Measurements from ENCODE around the gene SAA2. TPM values are rescaled to one million over a fixed set of nuclear protein-coding genes. Genes with fewer than 3 reads are reported as not detected.
"Not testable (repeated sequence)": the region's sequence is repeated elsewhere in the genome, so short reads cannot be mapped to it uniquely, and the experiment has no call there.

The SAA2 gene
- total and polyA plus RNA-seq, 2 experiments from 2014 or later = 27.4 to 111 TPM

DNA sequence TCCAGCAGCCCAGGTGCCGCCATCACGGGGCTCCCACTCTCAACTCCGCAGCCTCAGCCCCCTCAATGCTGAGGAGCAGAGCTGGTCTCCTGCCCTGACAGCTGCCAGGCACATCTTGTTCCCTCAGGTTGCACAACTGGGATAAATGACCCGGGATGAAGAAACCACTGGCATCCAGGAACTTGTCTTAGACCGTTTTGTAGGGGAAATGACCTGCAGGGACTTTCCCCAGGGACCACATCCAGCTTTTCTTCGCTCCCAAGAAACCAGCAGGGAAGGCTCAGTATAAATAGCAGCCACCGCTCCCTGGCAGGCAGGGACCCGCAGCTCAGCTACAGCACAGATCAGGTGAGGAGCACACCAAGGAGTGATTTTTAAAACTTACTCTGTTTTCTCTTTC, 17.5 kb upstream of the SAA2 start, which contains the start of gene SAA1:
SAA1 (plus strand) TSS at position 316 of the 400 bp plus-strand sequence. CDS start 624 bp downstream, outside the sequence.
- WGBS (ENCODE audit: low lambda C conversion rate, missing lambda C conversion rate) = 74% methylated on average over 8 of the region's 8 CpGs

DNA sequence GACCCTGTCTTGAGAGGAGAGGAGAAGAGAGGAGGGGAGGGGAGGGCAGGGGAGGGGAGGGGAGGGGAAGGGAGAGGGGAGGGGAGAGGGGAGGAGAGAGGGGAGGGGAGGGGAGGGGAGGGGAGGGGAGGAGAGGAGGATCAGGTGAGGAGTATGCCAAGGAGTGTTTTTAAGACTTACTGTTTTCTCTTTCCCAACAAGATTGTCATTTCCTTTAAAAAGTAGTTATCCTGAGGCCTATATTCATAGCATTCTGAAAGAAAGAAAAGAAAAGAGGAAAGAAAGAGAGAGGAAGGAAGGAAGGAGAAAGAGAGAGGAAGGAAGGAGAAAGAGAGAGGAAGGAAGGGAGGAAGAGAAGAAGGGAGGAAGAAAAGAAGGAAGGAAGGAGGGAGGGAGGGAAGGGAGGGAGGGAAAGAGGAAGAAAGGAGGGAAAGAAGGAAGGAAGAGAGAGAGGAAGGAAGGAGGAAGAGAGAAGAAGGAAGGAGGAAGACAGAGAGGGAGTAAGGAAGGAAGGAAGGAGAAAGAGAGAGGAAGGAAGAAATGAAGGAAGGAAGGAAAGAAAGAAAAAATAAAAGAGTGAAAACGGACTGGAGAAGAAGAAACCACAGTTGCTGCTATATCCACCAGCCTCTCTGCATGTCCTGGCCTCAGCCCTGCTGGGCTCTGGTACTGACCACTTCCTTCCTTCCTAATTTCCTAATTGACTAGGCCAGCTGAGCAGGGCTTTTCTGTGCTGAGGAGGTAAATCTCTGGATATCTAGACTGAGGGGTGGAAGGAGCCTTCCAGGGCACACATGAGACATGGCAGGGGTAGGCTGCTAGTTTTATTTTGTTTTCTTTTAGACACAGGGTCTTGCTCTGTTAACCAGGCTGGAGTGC, 16.4 kb upstream of the SAA2 start:
- Histone ChIP-seq H3K27me3 (no peaks in the 10 kb centered on the region), H3K79me2 (no peaks in the 10 kb centered on the region)
- TF ChIP-seq EZH2 (IDR thresholded peaks at IDR 0.05; ENCODE audit: borderline replicate concordance) = no peak
- TF ChIP-seq, protein P1, sequence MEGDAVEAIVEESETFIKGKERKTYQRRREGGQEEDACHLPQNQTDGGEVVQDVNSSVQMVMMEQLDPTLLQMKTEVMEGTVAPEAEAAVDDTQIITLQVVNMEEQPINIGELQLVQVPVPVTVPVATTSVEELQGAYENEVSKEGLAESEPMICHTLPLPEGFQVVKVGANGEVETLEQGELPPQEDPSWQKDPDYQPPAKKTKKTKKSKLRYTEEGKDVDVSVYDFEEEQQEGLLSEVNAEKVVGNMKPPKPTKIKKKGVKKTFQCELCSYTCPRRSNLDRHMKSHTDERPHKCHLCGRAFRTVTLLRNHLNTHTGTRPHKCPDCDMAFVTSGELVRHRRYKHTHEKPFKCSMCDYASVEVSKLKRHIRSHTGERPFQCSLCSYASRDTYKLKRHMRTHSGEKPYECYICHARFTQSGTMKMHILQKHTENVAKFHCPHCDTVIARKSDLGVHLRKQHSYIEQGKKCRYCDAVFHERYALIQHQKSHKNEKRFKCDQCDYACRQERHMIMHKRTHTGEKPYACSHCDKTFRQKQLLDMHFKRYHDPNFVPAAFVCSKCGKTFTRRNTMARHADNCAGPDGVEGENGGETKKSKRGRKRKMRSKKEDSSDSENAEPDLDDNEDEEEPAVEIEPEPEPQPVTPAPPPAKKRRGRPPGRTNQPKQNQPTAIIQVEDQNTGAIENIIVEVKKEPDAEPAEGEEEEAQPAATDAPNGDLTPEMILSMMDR (IDR thresholded peaks at IDR 0.05; ENCODE audit: poor library complexity) = no peak
- no peak for TF ChIP-seq EZH2phosphoT487 (IDR thresholded peaks at IDR 0.05; ENCODE audit: low read depth, severe bottlenecking, unreplicated experiment)

More for the DNA sequence above, 17.5 kb upstream of the SAA2 start, which contains the start of gene SAA1:
- no peaks in the 10 kb centered on the region for H3K4me1 ChIP-seq (ENCODE audit: insufficient read depth)
- H3K4me2 ChIP-seq = no peak within 1 kb of the TSS
- H3K9me2 ChIP-seq (replicated peaks; ENCODE audit: insufficient read depth) = no peaks in the 10 kb centered on the region
- DNase-seq (ENCODE audit: low spot score) = peak; percentile 15
- no peaks in the 10 kb centered on the region for H3K36me3 ChIP-seq (replicated peaks; ENCODE audit: insufficient read depth, low read depth)
- TF ChIP-seq, protein P1 (IDR thresholded peaks at IDR 0.05; ENCODE audit: poor library complexity) = no peak
- TF ChIP-seq EZH2 (IDR thresholded peaks at IDR 0.05; ENCODE audit: borderline replicate concordance) (no peak), EZH2phosphoT487 (IDR thresholded peaks at IDR 0.05; ENCODE audit: low read depth, severe bottlenecking, unreplicated experiment) (no peak)
- H3K9me3 ChIP-seq (ENCODE audit: low read depth) = no peaks in the 10 kb centered on the region
- peak within 1 kb of the TSS; percentile 6 for H3K27ac ChIP-seq
- no peaks in the 10 kb centered on the region for H4K20me1 ChIP-seq (ENCODE audit: insufficient read depth, poor library complexity, severe bottlenecking)
- H3K79me2 ChIP-seq = no peaks in the 10 kb centered on the region
- H3K4me3 ChIP-seq = no peak within 1 kb of the TSS
- no peak within 1 kb of the TSS for H2AFZ ChIP-seq
- H3K27me3 ChIP-seq = no peaks in the 10 kb centered on the region

DNA sequence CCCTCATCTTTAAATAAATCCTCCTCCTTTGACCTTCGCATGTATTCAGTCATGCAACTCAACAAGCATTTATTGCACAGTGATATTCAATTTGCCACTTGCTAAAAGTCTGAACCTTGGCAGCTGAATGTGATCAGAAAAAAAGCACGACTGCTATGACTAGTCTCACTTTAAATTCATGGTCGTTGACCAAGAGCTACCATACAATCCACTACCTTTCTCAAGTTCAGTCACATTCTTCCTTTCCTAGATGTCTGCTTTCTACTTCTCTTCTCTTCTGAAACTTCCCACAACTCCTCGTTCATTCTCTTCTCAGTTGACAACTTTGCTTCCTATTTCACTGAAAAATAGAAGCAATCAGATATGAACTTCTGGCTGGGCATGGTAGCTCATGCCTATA, 15.6 kb upstream of the SAA2 start:
- H2AFZ ChIP-seq = no peak overlapping the region
- 86% methylated on average over 4 of the region's 4 CpGs for WGBS (ENCODE audit: low lambda C conversion rate, missing lambda C conversion rate)
- no peaks in the 10 kb centered on the region for H3K9me3 ChIP-seq (ENCODE audit: low read depth)
- TF ChIP-seq EZH2 (IDR thresholded peaks at IDR 0.05; ENCODE audit: borderline replicate concordance) (no peak), EZH2phosphoT487 (IDR thresholded peaks at IDR 0.05; ENCODE audit: low read depth, severe bottlenecking, unreplicated experiment) (no peak)
- TF ChIP-seq, protein P1 (IDR thresholded peaks at IDR 0.05; ENCODE audit: poor library complexity) = no peak
- no peak overlapping the region for H3K27ac ChIP-seq
- H3K4me2 ChIP-seq = no peak overlapping the region
- no peaks in the 10 kb centered on the region for H3K79me2 ChIP-seq
- no peak overlapping the region for H3K4me3 ChIP-seq
- H3K27me3 ChIP-seq = no peaks in the 10 kb centered on the region
- H3K9me2 ChIP-seq (replicated peaks; ENCODE audit: insufficient read depth) = no peaks in the 10 kb centered on the region
- no peaks in the 10 kb centered on the region for H4K20me1 ChIP-seq (ENCODE audit: insufficient read depth, poor library complexity, severe bottlenecking)
- no peaks in the 10 kb centered on the region for H3K4me1 ChIP-seq (ENCODE audit: insufficient read depth)
- no peaks in the 10 kb centered on the region for H3K36me3 ChIP-seq (replicated peaks; ENCODE audit: insufficient read depth, low read depth)
- no peak for DNase-seq (ENCODE audit: low spot score)

More for the DNA sequence above, 16.4 kb upstream of the SAA2 start:
- Histone ChIP-seq H3K4me3 (no peak overlapping the region), H3K9me2 (replicated peaks; ENCODE audit: insufficient read depth) (no peaks in the 10 kb centered on the region), H4K20me1 (ENCODE audit: insufficient read depth, poor library complexity, severe bottlenecking) (no peaks in the 10 kb centered on the region), H3K9me3 (ENCODE audit: low read depth) (no peaks in the 10 kb centered on the region), H2AFZ (no peak overlapping the region), H3K4me1 (ENCODE audit: insufficient read depth) (no peaks in the 10 kb centered on the region), H3K4me2 (no peak overlapping the region), H3K27ac (peak overlapping the region; percentile 6), H3K36me3 (replicated peaks; ENCODE audit: insufficient read depth, low read depth) (no peaks in the 10 kb centered on the region)
- DNase-seq (ENCODE audit: low spot score) = no peak
- 90% methylated on average over 1 of the region's 1 CpG for WGBS (ENCODE audit: low lambda C conversion rate, missing lambda C conversion rate)

DNA sequence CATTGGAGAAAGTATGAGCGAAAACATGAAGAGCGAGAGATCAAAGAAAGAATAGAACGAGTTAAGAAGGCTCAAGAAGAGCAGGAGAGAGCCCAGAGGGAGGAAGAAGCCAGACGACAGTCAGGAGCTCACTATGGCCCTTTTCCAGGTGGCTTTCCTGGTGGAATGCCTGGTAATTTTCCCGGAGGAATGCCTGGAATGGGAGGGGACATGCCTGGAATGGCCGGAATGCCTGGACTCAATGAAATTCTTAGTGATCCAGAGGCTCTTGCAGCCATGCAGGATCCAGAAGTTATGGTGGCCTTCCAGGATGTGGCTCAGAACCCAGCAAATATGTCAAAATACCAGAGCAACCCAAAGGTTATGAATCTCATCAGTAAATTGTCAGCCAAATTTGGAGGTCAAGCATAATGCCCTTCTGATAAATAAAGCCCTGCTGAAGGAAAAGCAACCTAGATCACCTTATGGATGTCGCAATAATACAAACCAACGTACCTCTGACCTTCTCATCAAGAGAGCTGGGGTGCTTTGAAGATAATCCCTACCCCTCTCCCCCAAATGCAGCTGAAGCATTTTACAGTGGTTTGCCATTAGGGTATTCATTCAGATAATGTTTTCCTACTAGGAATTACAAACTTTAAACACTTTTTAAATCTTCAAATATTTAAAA, 14.3 kb upstream of the SAA2 start:
- not testable (repeated sequence) for H3K9me2 ChIP-seq (replicated peaks; ENCODE audit: insufficient read depth); DNase-seq (ENCODE audit: low spot score); H3K27ac ChIP-seq; H3K27me3 ChIP-seq; H3K4me3 ChIP-seq; H3K9me3 ChIP-seq (ENCODE audit: low read depth); H2AFZ ChIP-seq; H4K20me1 ChIP-seq (ENCODE audit: insufficient read depth, poor library complexity, severe bottlenecking); H3K4me1 ChIP-seq (ENCODE audit: insufficient read depth); H3K4me2 ChIP-seq; H3K79me2 ChIP-seq; H3K36me3 ChIP-seq (replicated peaks; ENCODE audit: insufficient read depth, low read depth)
- WGBS (ENCODE audit: low lambda C conversion rate, missing lambda C conversion rate) = 68% methylated on average over 8 of the region's 8 CpGs

All from hepatocyte (in vitro differentiated cells).